H4 (cell line): ENCODE measurements around the gene ABHD18. TPM values are rescaled to one million over a fixed set of nuclear protein-coding genes. Genes with fewer than 3 reads are reported as not detected.
A peak's percentile ranks its signal among the peaks of the same experiment; 100 is the strongest.
"Not testable (repeated sequence)": the region's sequence is repeated elsewhere in the genome, so short reads cannot be mapped to it uniquely, and the experiment has no call there.

Experiments used
- DNase-seq: peaks from one replicate; pipeline ENCODE4 v3.0.0-alpha.2; 2015; ENCODE audit warnings: low spot score
- total RNA-seq: library from RNA; depleted of rRNA; stranded (reverse); fragments of >200 nt; shearing (Covaris generic); gene quantifications from 2 replicates; pipeline ENCODE4 v1.2.3, GENCODE V29; 2014

ABHD18 gene
- total RNA-seq, 1 experiment from 2014 or later: 6.7 TPM

DNA sequence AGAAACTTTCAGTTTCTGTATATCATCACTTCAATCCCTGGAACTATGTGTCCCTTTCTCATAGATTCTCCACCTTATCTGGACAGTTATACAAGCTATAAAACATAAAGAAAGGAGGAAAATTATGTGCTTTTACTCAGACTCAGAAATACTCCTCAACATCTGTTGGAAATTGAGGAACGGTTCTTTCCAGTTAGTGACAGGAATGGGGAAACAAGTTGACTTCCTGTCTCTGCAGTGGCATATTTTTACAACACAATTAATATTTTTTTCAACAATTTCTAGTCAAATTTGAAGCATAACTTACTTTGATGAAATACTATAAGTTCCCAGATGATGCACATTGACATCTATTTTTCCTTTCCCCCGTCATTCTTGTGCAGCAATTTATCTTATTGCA lies 27.9 kb downstream of the ABHD18 start:
- DNase-seq: no peak

DNA sequence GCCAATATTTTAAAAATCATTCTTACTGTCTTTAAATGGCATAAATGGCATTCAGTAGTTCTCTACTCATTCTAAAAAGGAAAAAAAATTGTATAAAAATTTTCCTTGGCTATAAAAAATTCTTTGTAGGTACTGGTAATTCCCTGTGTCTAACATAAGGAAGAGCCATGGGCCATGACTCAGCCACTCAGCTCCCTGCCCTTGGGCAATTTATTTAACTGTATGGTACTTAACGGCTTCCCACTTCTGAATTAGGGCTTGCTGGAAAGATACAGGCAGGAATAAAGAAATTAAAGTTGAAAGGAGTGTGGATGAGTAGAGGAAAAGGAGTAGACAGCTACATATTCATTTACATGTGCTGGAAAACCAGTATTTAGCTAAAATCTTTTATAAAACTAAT lies 30.6 kb downstream of the ABHD18 start:
- peak; percentile 42 for DNase-seq

DNA sequence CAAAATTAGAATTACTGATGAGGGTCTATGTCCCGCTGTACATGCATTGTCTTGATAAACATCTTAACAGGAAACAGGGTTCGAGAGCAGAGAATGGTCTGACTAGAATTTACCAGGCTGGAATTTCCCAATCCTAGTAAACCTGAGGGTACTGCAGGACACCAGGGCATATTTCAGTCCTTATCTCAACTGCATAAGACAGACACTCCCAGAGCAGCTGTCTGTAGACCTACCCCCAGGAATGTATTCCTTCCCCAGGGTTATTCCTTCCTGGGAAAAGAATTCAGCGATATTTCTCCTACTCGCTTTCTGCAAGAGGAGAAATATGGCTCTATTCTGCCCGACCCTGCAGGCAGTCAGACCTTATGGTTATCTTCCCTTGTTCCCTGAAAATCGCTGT lies 31.3 kb downstream of the ABHD18 start:
- DNase-seq: not testable (repeated sequence)

DNA sequence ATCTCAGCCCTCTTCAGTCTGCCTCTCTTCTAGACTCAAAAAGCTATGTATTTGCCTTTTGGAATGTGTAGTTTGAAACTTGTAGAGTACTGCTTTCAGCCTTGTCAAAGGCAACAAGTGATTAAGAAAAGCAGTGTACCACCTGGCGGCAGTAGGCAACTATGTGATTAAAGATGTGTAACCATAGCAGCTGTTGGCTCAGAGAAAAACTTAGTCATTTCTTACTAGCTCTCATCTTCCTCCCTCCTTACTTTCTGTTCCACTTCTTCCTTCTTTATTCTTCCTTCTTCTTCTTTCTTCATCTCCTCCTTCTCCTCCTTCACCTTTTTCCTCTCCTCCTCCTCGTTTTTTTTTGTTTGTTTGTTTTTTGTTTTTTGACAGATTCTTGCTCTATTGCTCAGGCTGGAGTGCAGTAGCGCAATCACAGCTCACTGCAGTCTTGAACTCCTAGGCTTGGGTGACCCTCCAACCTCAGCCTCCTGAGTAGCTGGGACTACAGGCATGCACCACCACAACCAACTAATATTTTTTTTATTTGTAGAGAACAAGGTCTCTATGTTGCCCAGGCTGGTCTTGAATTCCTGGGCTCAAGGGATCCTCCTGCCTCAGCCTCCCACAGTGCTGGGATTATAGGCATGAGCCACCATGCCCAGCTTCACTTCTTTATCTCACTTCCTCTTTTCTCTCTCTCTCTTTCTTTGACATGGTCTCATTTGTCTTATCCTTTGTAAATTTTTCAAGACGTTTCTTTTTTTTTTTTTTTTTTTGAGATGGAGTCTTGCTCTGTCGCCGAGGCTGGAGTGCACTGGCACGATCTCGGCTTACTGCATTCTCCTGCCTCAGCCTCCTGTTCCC lies 32.6 kb downstream of the ABHD18 start:
- DNase-seq: peak; percentile 22

GRCh38 chr4:128006592-128006991 lies 41.4 kb downstream of the ABHD18 start:
- DNase-seq: no peak

GRCh38 chr4:128009428-128009827 lies 44.2 kb downstream of the ABHD18 start:
- no peak for DNase-seq

- no peak for DNase-seq
Observed at GRCh38 chr4:128025319-128025718, 60.1 kb downstream of the ABHD18 start.

DNA sequence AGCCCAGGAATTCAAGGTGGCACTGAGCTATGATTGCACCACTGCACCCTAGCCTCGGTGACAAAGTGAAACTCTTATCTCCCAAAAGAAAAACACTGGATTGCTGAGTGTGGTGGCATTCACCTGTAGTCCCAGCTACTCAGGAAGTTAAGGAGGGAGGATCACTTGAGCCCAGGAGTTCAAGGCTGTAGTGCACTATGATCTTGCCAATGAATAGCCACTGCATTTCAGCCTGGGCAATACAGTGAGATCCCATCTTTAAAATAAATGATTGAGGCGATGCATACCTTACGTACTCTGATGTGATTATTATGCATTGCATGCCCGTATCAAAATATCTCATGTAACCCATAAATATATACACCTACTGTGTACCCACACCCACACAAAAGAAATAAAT lies 64.7 kb downstream of the ABHD18 start:
- no peak for DNase-seq

DNA sequence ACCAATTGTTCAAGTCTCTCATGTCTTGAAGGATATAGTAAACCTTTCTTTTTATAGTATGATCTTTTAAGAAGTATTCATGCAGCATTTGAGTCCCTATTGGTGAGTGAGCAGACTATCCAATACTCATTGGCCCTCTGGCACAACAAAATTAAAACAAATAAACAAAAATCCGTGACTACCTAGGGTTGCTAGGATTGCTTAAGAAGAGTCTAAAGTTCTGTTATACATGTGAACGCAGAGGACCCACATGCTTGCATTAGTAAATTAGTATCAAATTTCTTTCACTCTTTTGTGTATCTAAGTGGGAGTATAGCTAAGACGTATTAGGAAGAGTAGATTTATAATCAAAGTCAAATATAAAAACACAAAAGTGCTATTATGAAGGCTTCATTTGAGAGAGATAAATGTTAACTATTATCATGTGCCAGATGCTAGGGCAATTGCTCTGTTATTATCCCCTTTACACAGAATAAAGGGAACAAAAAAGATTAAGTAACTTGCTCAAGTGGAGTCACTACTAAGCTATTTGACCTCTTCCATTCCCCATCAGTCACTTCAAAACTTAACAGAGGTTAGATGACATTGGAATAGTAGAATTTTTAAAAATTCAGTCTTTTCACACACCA lies 66.7 kb downstream of the ABHD18 start:
- DNase-seq: peak; percentile 5

- no peak for DNase-seq
Observed at GRCh38 chr4:128039568-128039967, 74.4 kb downstream of the ABHD18 start.

- DNase-seq: not testable (repeated sequence)
Observed at GRCh38 chr4:128047019-128047418, 81.8 kb downstream of the ABHD18 start.

DNA sequence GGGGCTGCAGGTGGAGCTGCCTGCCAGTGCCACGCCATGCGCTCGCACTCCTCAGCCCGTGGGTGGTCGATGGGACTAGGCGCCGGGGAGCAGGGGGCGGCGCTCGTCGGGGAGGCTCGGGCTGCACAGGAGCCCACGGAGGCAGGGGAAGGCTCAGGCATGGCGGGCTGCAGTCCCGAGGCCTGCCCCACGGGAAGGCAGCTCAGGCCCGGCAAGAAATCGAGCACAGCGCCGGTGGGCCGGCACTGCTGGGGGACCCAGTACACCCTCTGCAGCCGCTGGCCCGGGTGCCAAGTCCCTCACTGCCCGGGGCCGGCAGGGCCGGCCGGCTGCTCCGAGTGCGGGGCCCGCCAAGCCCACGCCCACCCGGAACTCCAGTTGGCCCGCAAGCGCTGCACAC lies 82.3 kb downstream of the ABHD18 start:
- not testable (repeated sequence) for DNase-seq

GRCh38 chr4:128051229-128051628 lies 86.0 kb downstream of the ABHD18 start:
- not testable (repeated sequence) for DNase-seq

- not testable (repeated sequence) for DNase-seq
Observed at GRCh38 chr4:128054907-128055306, 89.7 kb downstream of the ABHD18 start.

GRCh38 chr4:128055441-128056206 lies 90.4 kb downstream of the ABHD18 start:
- not testable (repeated sequence) for DNase-seq

DNA sequence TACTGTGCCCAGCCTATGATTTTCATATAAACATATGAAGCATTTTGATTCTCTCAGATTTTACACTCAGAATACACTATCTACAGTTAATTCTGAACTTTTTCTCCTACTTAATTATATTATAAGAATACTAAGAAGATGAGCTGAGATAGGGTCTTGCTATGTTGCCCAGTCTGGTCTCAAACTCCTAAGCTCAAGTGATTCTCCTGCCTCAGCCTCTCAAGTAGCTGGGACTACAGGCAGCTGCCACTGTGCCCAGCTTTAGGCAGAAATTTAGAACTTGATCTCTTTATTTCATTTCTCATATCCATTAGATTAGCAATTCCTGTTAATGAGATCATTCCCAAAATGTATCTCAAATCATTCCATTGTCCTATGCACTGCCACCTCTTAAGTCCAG lies 91.2 kb downstream of the ABHD18 start:
- no peak for DNase-seq

DNA sequence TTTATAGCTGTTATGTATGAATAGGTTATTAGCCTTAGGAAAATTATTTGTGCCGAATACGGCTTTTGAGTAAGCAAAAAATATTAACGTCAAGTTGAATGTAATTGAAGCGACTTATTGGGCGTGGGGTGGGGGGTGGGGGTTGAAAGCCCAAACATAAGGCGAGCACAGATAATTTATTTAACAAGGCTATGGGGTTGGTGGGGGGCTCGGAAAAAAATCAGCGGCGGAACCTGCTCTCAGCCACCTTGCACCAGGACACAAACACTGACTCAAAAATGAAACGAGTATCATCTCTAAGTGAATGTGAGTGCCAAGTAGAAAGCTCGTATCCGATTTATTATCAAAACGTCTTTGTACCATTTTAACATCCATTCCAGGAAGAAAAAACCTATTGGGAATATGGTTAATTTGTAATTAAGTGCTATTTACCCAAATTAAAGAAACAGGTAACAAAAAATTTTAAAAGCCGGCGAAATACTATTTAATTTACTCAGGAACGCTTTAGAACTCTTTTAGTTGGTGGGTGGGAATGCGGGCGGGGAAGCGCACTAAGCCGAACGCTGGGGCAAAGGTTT lies 95.0 kb downstream of the ABHD18 start:
- DNase-seq: no peak

DNA sequence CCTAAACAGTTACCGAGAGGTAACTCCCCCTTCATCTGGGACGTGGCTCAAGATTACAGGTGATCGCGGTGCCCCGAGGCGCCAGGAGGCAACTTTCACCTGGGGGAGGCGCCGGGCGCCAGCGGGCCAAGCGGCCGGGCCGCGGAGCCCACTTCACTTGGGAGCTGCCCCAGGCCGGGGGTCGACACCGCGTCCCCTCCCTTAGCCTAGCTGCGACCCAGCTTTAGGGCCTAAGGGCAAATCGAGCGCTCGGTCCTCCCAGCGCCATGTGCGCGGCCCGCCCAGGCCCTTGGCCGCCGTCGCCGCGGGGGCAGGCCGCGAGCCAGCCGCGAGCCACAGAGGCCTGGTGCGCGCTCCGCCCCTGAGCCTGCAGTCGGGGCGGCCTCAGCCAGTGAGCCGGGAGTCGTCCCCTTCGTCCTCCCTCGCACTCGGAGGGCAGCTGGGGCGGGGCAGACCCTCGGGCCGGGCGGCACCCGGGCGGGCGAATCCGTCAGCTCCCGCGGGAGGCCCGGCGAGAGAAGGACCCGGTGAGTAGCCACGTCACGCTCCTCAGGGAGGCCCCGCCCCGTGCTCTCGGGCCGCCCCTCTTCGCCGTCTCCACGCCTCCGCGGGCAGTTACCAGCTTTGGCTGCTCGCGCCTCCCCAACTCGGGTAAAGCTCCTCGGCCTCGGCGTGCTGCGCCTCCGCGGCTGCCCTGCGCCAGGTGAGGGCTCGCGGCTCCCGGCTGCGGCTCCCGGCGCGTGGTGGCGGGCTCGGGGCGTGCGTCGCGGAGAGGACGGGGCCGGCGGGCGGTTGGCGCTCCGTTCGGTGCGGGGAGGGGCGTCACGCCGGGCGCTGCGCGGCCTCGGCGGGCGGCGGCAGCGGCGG lies 95.7 kb downstream of the ABHD18 start, which contains the start of gene LARP1B:
Gene LARP1B, plus strand, starts transcription at position 614 of the 867 bp plus-strand sequence. CDS start 13,640 bp downstream, outside the sequence.
- peak; percentile 93 for DNase-seq

DNA sequence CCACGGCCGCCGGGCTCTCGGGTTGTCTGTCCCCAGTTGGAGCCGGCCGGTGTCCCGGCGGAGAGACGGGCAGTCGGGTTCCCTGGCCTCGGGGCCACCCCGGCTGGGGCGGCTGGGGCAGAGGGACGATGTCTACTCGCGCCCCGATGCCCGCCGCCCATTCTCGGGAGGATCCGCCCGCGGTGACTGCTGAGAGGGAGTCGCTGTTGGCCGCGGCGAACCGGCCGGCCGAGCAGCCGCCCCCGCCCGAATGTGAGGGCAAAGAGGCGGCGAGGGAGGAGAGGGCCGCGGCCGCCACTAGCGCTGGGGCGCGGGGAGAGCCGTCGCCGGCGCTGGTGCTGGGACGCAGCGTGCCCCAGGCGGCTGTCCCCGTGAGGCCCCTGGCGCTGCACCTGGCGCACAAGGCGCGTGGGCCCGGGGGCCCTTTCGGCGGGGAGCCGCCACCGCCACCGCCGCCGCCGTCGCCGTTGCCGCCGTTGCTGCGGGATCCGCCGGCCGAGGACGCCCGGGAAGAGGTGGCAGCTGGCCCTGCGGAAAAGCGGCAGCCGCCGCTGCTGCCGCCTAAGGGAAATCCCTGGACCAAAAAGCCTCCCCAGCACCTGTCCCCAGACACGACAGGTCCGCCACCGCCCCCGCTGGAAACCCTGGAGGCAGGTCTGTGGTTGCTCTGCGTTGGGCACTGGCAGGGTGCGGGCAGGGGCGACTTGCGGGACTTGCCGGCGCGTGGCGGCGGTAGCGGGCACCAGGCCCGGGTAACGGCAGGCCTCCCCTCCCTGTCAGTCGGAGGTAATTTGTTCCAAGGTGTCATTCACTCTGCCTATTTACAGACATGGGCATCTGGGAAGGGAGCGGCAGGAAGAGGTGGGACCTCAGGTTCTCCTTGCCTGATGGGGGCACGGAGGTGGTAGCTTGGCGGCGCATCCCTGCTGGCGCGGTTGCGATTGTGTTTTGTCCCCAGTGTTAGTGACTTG lies 96.6 kb downstream of the ABHD18 start:
- DNase-seq: peak; percentile 18

DNA sequence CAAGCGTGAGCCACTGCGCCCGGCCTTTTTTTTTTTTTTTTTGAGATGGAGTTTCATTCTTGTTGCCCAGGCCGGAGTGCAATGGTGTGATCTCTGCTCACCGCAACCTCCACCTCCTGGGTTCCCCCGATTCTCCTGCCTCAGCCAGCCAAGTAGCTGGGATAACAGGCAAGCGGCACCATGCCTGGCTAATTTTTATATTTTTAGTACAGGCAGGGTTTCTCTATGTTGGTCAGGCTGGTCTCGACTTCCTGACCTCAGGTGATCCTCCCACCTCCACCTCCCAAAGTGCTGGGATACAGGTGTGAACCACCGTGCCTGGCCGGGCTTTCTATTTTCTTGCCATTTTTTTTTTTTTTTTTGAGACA lies 101.2 kb downstream of the ABHD18 start:
- DNase-seq: not testable (repeated sequence)
